HepG2 (cell line): ENCODE results near the gene TEAD1. TPM values are rescaled to one million over a fixed set of nuclear protein-coding genes. Genes with fewer than 3 reads are reported as not detected.

Experiments
- ARID2 ChIP-seq: sonication (generic); formaldehyde crosslinking; IDR thresholded peaks from 2 replicates; pipeline ENCODE4 v1.8.1; 2022; ENCODE audit warnings: mild to moderate bottlenecking, missing genetic modification reagents, borderline replicate concordance
- DMAP1 ChIP-seq: IDR thresholded peaks from 2 replicates; pipeline ENCODE4 v1.6.1; 2016
- HDAC1 ChIP-seq: sonication (generic); formaldehyde crosslinking; IDR thresholded peaks from 2 replicates; pipeline ENCODE4 v1.5.1; 2020; ENCODE audit warnings: mild to moderate bottlenecking, missing genetic modification reagents
- KAT2B ChIP-seq: fragments of 150-350 bp; IDR thresholded peaks from 2 replicates; pipeline ENCODE4 v1.6.1; 2014; ENCODE audit warnings: low read depth, low read length, borderline replicate concordance
- KDM5A ChIP-seq: fragments of 200-600 bp; sonication (generic); IDR thresholded peaks from 2 replicates; pipeline ENCODE4 v1.7.0; 2018; ENCODE audit warnings: antibody characterized with exemption, mild to moderate bottlenecking, low read length, borderline replicate concordance
- MZF1 ChIP-seq: sonication (generic); formaldehyde crosslinking; IDR thresholded peaks from 2 replicates; pipeline ENCODE4 v1.8.1; 2023; ENCODE audit warnings: mild to moderate bottlenecking, missing genetic modification reagents, borderline replicate concordance
- NCOR1 ChIP-seq: fragments of 200-600 bp; sonication (generic); IDR thresholded peaks from 2 replicates; pipeline ENCODE4 v1.7.0; 2017; ENCODE audit warnings: antibody characterized with exemption, low read length, borderline replicate concordance
- NFE2 ChIP-seq: sonication (generic); formaldehyde crosslinking; IDR thresholded peaks from 2 replicates; pipeline ENCODE4 v1.4.0; 2020; ENCODE audit warnings: missing genetic modification reagents
- POGZ ChIP-seq: sonication (generic); formaldehyde crosslinking; IDR thresholded peaks from 2 replicates; pipeline ENCODE4 v1.4.0; 2020; ENCODE audit warnings: mild to moderate bottlenecking, missing genetic modification reagents
- TAF1 ChIP-seq: sonication (generic); formaldehyde crosslinking; IDR thresholded peaks from 2 replicates; pipeline ENCODE4 v1.4.0; 2020; ENCODE audit warnings: missing genetic modification reagents
- TARDBP ChIP-seq: sonication (generic); formaldehyde crosslinking; IDR thresholded peaks from 2 replicates; pipeline ENCODE4 v1.8.0; 2022; ENCODE audit warnings: mild to moderate bottlenecking, missing genetic modification reagents
- YEATS4 ChIP-seq: sonication (generic); formaldehyde crosslinking; IDR thresholded peaks from 2 replicates; pipeline ENCODE4 v1.4.0; 2020; ENCODE audit warnings: missing genetic modification reagents, borderline replicate concordance
- YY1 ChIP-seq: IDR thresholded peaks from 2 replicates; pipeline ENCODE4 v1.6.1; 2011; ENCODE audit warnings: low read length, low read depth, moderate library complexity, mild to moderate bottlenecking; ENCODE audit not compliant: insufficient read depth, insufficient replicate concordance
- ZFP36 ChIP-seq: fragments of 150-350 bp; IDR thresholded peaks from 2 replicates; pipeline ENCODE4 v1.6.1; 2018; ENCODE audit warnings: borderline replicate concordance, low read length, low read depth; ENCODE audit not compliant: partially characterized antibody
- ZFP36L2 ChIP-seq: sonication (generic); formaldehyde crosslinking; IDR thresholded peaks from 2 replicates; pipeline ENCODE4 v1.4.0; 2020; ENCODE audit warnings: missing genetic modification reagents
- ZNF143 ChIP-seq: sonication (generic); formaldehyde crosslinking; IDR thresholded peaks from 2 replicates; pipeline ENCODE4 v1.4.0; 2020; ENCODE audit warnings: missing genetic modification reagents
- ZNF225 ChIP-seq: sonication (generic); formaldehyde crosslinking; IDR thresholded peaks from 2 replicates; pipeline ENCODE4 v1.4.0; 2020; ENCODE audit warnings: mild to moderate bottlenecking, missing genetic modification reagents
- ZNF333 ChIP-seq: sonication (generic); formaldehyde crosslinking; IDR thresholded peaks from 2 replicates; pipeline ENCODE4 v1.4.0; 2020; ENCODE audit warnings: mild to moderate bottlenecking, missing genetic modification reagents, borderline replicate concordance
- ZNF563 ChIP-seq: sonication (generic); formaldehyde crosslinking; IDR thresholded peaks from 2 replicates; pipeline ENCODE4 v1.8.0; 2022; ENCODE audit warnings: mild to moderate bottlenecking, moderate library complexity, missing genetic modification reagents
- ZNF792 ChIP-seq: IDR thresholded peaks from 2 replicates; pipeline ENCODE4 v1.6.1; 2016
- ZNF883 ChIP-seq: sonication (generic); formaldehyde crosslinking; IDR thresholded peaks from 2 replicates; pipeline ENCODE4 v1.5.1; 2020; ENCODE audit warnings: mild to moderate bottlenecking, missing genetic modification reagents; ENCODE audit errors: not compliant biosample characterization
- polyA plus RNA-seq, 8 experiments: library from polyadenylated mRNA; depleted of rRNA in 3 of 8; stranded (reverse) in 7 of 8; unstranded in 1 of 8; fragments of >200 nt; fragmentation: Illumina TruSeq in 4 of 8; extraction: Trizol in 4 of 8; gene quantifications; 2 replicates each; pipeline versions ENCODE4 v1.2.1 to v1.2.3, GENCODE V29; 2011 to 2016; ENCODE audit warnings: low read depth in 4 of 8, missing spikeins in 1 of 8, mixed read lengths in 1 of 8; ENCODE audit not compliant: insufficient read depth in 1 of 8
- total RNA-seq, 5 experiments: library from RNA; depleted of rRNA; stranded (reverse); fragments of >200 nt; fragmentation: Illumina TruSeq; extraction: Trizol; gene quantifications; 2 replicates each; pipeline ENCODE4 v1.2.3, GENCODE V29; 2016; ENCODE audit warnings: low read depth in 1 of 5
- TF ChIP-seq, protein P1 (sequence below): sonication (generic); formaldehyde crosslinking; IDR thresholded peaks from 2 replicates; pipeline ENCODE4 v1.4.0; 2020; ENCODE audit warnings: missing genetic modification reagents
- TF ChIP-seq, protein P2 (sequence below), 2 experiments: sonication (generic) in 1 of 2; formaldehyde crosslinking in 1 of 2; IDR thresholded peaks; 2 replicates each; pipeline versions ENCODE4 v1.5.1 to v1.6.1; 2011 to 2020; ENCODE audit warnings: borderline replicate concordance in 1 of 2, low read depth in 1 of 2, low read length in 1 of 2, mild to moderate bottlenecking in 1 of 2, missing genetic modification reagents in 1 of 2, moderate library complexity in 1 of 2
- TF ChIP-seq, protein P3 (sequence below): sonication (generic); formaldehyde crosslinking; IDR thresholded peaks from 2 replicates; pipeline ENCODE4 v1.5.0; 2020; ENCODE audit warnings: missing genetic modification reagents
- TF ChIP-seq, protein P4 (sequence below): IDR thresholded peaks from 2 replicates; pipeline ENCODE4 v1.6.1; 2016; ENCODE audit warnings: missing compliant biosample characterization, missing genetic modification reagents, borderline replicate concordance

TEAD1 gene
- total and polyA plus RNA-seq, 2 of the 13 experiments (the other 11 are each of a cell fraction or from before 2014, with no cell fraction given): 20.1 to 30.5 TPM

DNA sequence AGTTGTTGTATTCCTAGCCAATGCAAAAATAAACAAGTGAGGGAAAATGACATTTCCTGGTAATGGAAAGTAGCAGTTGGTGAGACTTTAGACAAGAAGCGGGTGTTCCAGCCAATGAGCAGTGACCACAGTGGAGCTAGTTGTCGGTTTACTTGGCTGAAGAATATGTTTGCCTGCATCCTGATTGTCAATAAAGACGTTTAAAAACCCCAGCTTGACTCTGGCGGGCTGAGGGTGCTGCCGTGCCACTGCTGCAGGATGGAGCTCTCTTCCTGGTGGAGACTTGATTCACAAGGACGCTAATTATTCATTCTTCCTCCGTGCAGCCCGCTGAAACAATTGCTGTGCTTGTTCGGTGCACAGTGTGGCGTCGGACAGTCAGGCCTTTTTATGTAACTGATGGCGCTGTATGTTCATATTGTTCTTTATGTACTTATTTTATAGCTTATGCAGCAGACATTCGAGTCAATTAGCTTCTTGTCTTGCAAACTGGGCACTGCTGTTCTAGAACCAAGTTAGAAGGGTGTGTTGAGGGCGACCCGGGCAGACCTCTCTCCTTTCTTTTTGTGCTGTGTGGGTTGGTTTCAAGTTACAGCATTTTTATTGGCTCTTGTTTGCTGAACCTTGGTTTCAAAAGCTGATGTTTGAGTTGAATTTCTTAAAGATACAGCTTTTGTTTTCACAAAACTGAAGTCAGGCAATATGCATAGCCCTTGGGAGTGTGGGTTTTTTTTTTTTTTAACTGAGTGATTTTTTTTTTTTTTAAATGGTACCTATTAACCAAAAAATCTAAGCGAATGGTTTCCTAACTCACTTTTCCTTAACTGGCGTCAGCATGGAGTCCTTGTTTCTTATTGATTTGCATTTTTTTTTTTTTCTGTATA, 153.9 kb downstream of the TEAD1 start (continued):
- TF ChIP-seq TAF1 (peak; percentile 38; the same call in 1 of the 2 replicates), YEATS4 (CRISPR knock-in tag) (peak; percentile 35; the same call in 1 of the 2 replicates), ZNF883 (CRISPR knock-in tag) (no peak), NCOR1 (no peak), ZNF563 (CRISPR knock-in tag) (no peak), ZFP36 (no peak), ZNF792 (CRISPR knock-in tag) (no peak), KAT2B (no peak), ZNF225 (CRISPR knock-in tag) (no peak), KDM5A (no peak), MZF1 (CRISPR knock-in tag) (no peak), TARDBP (CRISPR knock-in tag) (peak; percentile 25; the same call in 1 of the 2 replicates), ZNF333 (CRISPR knock-in tag) (no peak), DMAP1 (CRISPR knock-in tag) (no peak), ARID2 (CRISPR knock-in tag) (peak; percentile 46; the same call in 1 of the 2 replicates), HDAC1 (CRISPR knock-in tag) (peak; percentile 39; the same call in 1 of the 2 replicates), NFE2 (CRISPR knock-in tag) (no peak), YY1 (no peak), POGZ (peak; percentile 68), ZFP36L2 (CRISPR knock-in tag) (no peak), ZNF143 (CRISPR knock-in tag) (no peak)
- TF ChIP-seq, protein P1, sequence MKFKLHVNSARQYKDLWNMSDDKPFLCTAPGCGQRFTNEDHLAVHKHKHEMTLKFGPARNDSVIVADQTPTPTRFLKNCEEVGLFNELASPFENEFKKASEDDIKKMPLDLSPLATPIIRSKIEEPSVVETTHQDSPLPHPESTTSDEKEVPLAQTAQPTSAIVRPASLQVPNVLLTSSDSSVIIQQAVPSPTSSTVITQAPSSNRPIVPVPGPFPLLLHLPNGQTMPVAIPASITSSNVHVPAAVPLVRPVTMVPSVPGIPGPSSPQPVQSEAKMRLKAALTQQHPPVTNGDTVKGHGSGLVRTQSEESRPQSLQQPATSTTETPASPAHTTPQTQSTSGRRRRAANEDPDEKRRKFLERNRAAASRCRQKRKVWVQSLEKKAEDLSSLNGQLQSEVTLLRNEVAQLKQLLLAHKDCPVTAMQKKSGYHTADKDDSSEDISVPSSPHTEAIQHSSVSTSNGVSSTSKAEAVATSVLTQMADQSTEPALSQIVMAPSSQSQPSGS (CRISPR knock-in tag): 0 out of 2 replicates have a peak, but pooled peaks have one; percentile 33
- TF ChIP-seq, protein P2, sequence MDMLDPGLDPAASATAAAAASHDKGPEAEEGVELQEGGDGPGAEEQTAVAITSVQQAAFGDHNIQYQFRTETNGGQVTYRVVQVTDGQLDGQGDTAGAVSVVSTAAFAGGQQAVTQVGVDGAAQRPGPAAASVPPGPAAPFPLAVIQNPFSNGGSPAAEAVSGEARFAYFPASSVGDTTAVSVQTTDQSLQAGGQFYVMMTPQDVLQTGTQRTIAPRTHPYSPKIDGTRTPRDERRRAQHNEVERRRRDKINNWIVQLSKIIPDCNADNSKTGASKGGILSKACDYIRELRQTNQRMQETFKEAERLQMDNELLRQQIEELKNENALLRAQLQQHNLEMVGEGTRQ (IDR thresholded peaks at IDR 0.05; ENCODE audit: low read depth, low read length): no peak
- TF ChIP-seq, protein P2 (CRISPR knock-in tag; IDR thresholded peaks at IDR 0.05; ENCODE audit: borderline replicate concordance): no peak
- TF ChIP-seq, protein P3, sequence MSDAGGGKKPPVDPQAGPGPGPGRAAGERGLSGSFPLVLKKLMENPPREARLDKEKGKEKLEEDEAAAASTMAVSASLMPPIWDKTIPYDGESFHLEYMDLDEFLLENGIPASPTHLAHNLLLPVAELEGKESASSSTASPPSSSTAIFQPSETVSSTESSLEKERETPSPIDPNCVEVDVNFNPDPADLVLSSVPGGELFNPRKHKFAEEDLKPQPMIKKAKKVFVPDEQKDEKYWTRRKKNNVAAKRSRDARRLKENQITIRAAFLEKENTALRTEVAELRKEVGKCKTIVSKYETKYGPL: no peak
- TF ChIP-seq, protein P4, sequence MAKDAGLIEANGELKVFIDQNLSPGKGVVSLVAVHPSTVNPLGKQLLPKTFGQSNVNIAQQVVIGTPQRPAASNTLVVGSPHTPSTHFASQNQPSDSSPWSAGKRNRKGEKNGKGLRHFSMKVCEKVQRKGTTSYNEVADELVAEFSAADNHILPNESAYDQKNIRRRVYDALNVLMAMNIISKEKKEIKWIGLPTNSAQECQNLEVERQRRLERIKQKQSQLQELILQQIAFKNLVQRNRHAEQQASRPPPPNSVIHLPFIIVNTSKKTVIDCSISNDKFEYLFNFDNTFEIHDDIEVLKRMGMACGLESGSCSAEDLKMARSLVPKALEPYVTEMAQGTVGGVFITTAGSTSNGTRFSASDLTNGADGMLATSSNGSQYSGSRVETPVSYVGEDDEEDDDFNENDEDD (CRISPR knock-in tag): no peak
